WERI-Rb-1 (cell line): ENCODE results near the gene SPAG9.
"Not testable (repeated sequence)": the region's sequence is repeated elsewhere in the genome, so short reads cannot be mapped to it uniquely, and the experiment has no call there.

Experiments
- DNase-seq: peaks from one replicate; pipeline ENCODE4 v3.0.0-alpha.2; 2020
- H3K27ac ChIP-seq: fragments of 250-450 bp; sonication (Bioruptor Pico); 2 replicates; pipeline ENCODE4 v1.5.1; 2020; ENCODE audit warnings: mild to moderate bottlenecking, moderate library complexity
- H3K27me3 ChIP-seq: fragments of 250-450 bp; sonication (Bioruptor Pico); 2 replicates; pipeline ENCODE4 v1.5.1; 2021; ENCODE audit warnings: mild to moderate bottlenecking, low read depth, moderate library complexity; ENCODE audit not compliant: insufficient read depth, severe bottlenecking
- H3K36me3 ChIP-seq: fragments of 250-450 bp; sonication (Bioruptor Pico); 2 replicates; pipeline ENCODE4 v1.5.1; 2020; ENCODE audit warnings: mild to moderate bottlenecking, moderate library complexity
- H3K4me3 ChIP-seq: 2 replicates; pipeline ENCODE4 v1.5.1; 2011; ENCODE audit warnings: low read depth, mild to moderate bottlenecking, control low read depth, low read length
- H3K9me3 ChIP-seq: fragments of 250-450 bp; sonication (Bioruptor Pico); 2 replicates; pipeline ENCODE4 v1.5.1; 2021; ENCODE audit warnings: mild to moderate bottlenecking, moderate library complexity; ENCODE audit not compliant: severe bottlenecking
- TF ChIP-seq, protein P1 (sequence below): IDR thresholded peaks from 2 replicates; pipeline ENCODE4 v1.5.1; 2011; ENCODE audit warnings: low read depth, mild to moderate bottlenecking, control low read depth, inconsistent platforms, low read length

SPAG9 gene

DNA sequence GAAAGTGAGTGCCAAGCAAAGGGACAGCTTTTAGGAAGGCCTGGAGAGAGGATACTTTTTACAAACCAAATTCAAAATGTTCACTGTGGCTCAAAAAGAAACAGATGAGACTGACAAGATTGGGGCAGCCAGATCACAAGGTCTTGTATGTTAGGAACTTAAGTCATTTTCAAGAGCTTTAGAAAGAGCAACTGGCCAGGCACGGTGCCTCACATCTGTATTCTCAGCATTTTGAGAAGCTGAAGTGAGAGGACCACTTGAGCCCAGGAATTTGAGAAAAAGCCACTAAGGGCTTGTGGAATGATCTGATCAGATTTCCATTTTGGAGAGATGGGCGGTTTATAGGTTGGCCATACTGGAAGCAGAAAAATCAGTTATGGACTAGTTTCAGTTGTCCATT is 17.2 kb downstream of the SPAG9 start:
- DNase-seq, result no peak
- TF ChIP-seq, protein P1, sequence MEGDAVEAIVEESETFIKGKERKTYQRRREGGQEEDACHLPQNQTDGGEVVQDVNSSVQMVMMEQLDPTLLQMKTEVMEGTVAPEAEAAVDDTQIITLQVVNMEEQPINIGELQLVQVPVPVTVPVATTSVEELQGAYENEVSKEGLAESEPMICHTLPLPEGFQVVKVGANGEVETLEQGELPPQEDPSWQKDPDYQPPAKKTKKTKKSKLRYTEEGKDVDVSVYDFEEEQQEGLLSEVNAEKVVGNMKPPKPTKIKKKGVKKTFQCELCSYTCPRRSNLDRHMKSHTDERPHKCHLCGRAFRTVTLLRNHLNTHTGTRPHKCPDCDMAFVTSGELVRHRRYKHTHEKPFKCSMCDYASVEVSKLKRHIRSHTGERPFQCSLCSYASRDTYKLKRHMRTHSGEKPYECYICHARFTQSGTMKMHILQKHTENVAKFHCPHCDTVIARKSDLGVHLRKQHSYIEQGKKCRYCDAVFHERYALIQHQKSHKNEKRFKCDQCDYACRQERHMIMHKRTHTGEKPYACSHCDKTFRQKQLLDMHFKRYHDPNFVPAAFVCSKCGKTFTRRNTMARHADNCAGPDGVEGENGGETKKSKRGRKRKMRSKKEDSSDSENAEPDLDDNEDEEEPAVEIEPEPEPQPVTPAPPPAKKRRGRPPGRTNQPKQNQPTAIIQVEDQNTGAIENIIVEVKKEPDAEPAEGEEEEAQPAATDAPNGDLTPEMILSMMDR, result no peak
- no peaks in the 10 kb centered on the region for H3K27me3 ChIP-seq
- H3K9me3 ChIP-seq, result no peaks in the 10 kb centered on the region
- no peak overlapping the region for H3K4me3 ChIP-seq
- H3K27ac ChIP-seq, result no peak overlapping the region
- peaks cover 4% of the 10 kb centered on the region; the same call in 1 of the 2 replicates for H3K36me3 ChIP-seq

DNA sequence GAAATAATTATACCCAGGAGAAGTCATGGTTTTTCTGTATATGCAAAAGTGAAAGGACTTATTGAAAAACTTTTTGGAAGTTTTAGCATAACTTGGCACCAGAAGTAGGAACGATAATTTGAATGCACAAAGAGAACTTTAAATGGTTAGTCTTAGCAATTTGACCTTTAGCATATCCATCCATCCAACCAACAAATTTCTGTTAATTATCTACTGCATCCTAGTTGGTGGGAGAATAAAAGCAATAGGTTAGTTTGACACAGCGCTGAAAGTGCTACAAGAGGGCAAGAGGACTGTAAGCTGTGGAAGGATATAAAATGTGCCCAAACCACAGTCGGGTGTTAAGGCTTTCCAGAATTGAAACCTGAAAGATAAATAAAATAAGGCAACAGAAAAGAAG is 17.6 kb downstream of the SPAG9 start:
- no peak overlapping the region for H3K27ac ChIP-seq
- TF ChIP-seq, protein P1, result no peak
- no peak for DNase-seq
- H3K9me3 ChIP-seq, result no peaks in the 10 kb centered on the region
- H3K4me3 ChIP-seq, result no peak overlapping the region
- H3K27me3 ChIP-seq, result no peaks in the 10 kb centered on the region
- H3K36me3 ChIP-seq, result peaks cover 4% of the 10 kb centered on the region; the same call in 1 of the 2 replicates

DNA sequence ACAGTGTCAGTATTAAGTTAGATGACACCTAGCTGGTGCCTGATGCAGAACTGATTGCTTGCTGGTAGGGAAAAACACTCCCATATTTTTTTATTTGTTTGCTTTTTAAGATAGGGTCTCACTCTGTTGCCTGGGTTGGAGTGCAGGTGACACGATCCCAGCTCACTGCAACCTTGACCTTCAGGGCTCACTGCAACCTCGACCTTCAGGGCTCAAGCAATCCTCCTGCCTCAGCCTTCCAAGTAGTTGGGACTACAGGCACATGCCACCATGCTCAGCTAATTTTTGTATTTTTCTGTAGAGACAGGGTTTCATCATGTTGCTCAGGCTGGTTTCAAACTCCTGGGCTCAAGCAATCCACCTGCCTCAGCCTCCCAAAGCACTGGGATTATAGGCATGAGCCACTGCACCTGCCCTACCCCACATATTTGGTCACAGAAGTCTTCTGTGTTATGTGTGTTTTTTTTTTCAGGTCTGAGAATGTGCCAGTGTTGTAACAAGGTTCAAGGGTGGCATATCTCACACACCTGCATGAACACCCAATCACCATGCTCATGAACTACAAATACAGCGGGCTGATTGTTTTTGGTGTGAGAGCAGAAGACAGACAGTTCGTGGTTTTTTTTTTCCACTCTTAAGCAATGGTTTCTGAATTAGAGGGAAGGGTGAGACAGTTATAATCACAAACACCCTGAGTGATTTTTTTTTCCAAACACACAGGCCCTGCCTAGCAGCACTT is 22.8 kb downstream of the SPAG9 start:
- Histone ChIP-seq H3K27ac (no peak overlapping the region), H3K4me3 (no peak overlapping the region), H3K9me3 (no peaks in the 10 kb centered on the region), H3K27me3 (no peaks in the 10 kb centered on the region), H3K36me3 (no peaks in the 10 kb centered on the region; the same call in 1 of the 2 replicates)
- TF ChIP-seq, protein P1, result no peak
- no peak for DNase-seq

DNA sequence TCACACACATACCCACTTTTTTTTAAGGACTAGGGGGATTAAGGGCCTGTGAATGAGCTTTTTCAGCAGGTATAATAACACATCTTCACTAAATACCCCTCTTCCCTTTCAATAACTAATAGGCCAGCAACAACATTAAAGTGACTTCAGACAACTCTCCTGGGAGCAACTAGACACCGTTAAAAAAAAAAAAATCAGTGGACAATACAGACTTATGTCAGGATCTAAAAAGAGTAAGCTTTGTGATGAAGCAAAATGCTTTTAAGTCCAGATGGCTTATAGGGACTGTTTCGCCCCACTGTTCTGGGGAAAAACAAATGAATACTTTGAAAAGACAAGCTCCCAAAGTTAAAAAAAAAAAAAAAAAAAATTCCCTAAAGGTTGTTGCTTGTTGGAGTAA is 29.0 kb downstream of the SPAG9 start:
- H3K27ac ChIP-seq, result no peak overlapping the region
- H3K27me3 ChIP-seq, result no peaks in the 10 kb centered on the region
- no peak overlapping the region for H3K4me3 ChIP-seq
- peaks cover 9% of the 10 kb centered on the region; the same call in 1 of the 2 replicates for H3K36me3 ChIP-seq
- H3K9me3 ChIP-seq, result no peaks in the 10 kb centered on the region
- no peak for DNase-seq
- TF ChIP-seq, protein P1, result no peak

DNA sequence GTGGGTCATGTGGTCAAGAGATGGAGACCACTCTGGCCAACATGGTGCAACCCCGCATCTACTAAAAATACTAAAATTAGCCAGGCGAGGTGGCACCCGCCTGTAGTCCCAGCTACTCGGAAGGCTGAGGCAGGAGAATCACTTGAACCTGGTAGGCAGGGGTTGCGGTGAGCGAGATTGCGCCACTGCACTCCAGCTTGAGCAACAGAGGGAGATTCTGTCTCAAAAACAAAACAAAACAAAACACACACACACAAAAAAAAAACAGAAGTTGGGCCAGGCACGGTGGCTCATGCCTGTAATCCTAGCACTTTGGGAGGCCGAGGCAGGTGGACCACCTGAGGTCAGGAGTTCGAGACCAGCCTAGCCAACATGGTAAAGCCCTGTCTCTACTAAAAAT is 31.8 kb downstream of the SPAG9 start:
- H3K27ac ChIP-seq, DNase-seq, H3K36me3 ChIP-seq, H3K27me3 ChIP-seq, H3K4me3 ChIP-seq, H3K9me3 ChIP-seq: not testable (repeated sequence)

DNA sequence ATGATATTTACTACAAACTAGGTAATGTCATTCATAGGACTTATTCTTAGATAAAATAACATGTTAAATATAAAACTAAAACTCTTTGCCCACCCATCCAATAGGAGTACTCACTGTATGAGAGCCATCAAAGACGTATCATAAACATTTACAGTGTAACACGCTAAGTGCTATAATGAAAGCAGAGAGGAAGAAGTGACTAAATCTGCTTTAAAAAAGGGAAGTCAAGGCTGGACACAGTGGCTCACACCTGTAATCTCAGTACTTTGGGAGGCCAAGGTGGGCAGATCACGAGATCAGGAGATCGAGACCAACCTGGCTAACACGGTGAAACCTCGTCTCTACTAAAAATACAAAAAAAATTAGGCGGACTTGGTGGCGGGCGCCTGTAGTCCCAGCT is 32.4 kb downstream of the SPAG9 start:
- peaks cover 9% of the 10 kb centered on the region; the same call in 1 of the 2 replicates for H3K36me3 ChIP-seq
- no peak overlapping the region for H3K27ac ChIP-seq
- TF ChIP-seq, protein P1, result no peak
- no peak for DNase-seq
- no peaks in the 10 kb centered on the region for H3K27me3 ChIP-seq
- H3K9me3 ChIP-seq, result no peaks in the 10 kb centered on the region
- H3K4me3 ChIP-seq, result no peak overlapping the region
